ENCODE results near the gene ANKRD30B.
"Not testable (repeated sequence)": the region's sequence is repeated elsewhere in the genome, so short reads cannot be mapped to it uniquely, and the experiment has no call there.

ANKRD30B gene

DNA sequence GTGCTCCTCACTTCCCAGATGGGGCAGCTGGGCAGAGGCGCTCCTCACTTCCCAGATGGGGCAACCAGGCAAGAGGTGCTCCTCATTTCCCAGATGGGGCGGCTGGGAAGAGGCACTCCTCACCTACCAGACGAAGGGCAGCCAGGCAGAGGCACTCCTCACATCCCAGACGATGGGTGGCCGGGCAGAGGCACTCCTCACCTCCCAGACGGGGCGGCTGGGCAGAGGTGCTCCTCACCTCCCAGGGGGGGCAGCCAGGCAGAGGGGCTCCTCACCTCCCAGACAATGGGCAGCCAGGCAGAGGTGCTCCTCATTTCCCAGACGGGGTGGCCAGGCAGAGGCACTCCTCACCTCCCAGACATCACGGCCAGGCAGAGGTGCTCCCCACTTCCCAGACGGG, 110.5 kb downstream of the ANKRD30B start:
- not testable (repeated sequence) for FAIRE-seq

DNA sequence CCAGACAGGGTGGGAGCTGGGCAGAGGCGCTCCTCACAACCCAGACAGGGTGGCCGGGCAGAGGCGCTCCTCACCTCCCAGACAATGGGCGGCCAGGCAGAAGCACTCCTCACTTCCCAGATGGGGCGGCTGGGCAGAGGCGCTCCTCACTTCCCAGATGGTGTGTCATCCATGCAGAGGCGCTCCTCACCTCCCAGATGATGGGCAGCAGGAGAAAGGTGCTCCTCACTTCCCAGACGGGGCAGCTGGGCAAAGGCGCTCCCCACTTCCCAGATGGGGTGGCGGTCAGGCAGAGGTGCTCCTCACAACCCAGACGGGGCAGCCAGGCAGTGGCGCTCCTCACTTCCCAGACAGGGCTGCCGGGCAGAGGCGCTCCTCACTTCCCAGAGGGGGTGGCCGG, 112.0 kb downstream of the ANKRD30B start:
- FAIRE-seq = not testable (repeated sequence)

DNA sequence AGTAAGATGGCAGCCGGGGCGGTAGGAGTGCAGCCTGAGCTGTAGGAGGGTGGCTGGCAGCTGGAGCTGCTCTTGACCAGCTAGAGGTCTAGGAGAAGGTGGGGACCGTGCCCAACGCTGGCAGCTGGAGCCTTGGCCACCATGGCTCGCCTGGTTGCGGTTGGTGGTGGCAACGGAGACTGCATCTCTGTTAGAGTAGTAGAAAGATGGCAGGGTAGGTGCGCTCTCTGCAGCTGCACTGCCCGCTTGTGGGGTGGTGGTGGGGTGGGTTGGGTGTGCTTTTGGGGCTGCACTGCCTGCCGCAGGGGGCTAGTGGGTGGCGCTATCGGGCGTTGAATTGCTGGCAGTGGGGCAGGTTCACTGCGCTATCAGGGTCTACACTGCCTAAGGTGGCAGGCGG, 118.5 kb downstream of the ANKRD30B start:
- FAIRE-seq = not testable (repeated sequence)

DNA sequence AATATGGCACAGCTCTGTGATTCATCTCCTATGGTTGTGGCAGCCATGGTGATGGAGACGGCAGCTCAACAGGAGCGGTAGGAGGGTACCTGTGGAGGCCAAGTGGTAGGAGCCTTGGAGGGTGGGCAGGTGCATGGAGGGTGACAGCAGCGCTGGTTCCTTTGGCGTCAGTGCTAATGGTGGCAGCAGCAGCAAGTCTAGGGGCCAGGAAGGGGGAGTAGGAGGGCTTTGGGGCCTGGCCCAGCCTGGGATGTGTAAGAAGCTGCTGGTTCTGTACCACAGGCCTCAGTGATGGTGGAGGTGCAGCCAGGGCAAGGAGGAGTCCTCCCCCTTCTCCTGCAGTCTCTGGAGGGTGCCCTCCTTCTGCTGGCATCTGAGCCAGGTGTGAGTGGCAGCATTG, 120.0 kb downstream of the ANKRD30B start:
- not testable (repeated sequence) for FAIRE-seq

DNA sequence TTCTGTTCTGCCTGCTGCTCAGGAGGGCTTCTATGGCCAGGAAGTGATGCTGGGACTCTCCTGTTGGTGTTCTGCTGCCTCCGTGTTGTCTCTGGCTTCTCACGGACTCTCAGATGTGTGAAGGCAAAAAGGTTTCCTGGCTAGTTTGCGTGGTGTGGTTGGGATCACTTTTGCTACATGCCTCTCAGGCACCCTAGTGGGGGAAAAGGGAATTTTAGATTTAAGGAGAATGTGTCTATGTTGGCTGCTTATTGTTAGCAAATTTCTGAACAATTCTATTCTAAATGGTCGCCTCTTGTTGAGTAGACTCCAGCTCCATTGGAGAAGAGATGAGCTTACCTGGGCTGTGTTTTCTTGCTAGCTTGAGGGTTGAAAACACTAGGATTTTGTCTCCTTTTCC, 120.9 kb downstream of the ANKRD30B start:
- not testable (repeated sequence) for FAIRE-seq

DNA sequence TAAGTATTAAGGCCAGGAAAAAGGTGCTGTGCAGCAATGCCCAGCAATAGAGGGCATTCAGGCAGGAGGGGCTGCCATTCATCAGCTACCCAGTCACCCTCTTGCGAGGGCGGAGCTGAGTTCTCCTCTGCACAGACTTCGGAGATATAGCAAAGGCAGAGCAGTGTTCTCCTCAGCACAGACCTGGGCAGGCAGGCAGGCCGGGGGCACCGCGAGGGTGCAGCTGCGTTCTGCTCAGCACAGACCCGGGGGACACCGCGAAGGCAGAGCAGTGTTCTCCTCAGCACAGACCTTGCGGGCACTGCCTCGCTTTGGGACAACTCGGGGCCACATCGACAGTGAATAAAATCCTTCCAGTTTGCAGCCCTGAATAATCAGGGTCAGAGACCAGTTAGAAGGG, 130.9 kb downstream of the ANKRD30B start:
- not testable (repeated sequence) for FAIRE-seq

DNA sequence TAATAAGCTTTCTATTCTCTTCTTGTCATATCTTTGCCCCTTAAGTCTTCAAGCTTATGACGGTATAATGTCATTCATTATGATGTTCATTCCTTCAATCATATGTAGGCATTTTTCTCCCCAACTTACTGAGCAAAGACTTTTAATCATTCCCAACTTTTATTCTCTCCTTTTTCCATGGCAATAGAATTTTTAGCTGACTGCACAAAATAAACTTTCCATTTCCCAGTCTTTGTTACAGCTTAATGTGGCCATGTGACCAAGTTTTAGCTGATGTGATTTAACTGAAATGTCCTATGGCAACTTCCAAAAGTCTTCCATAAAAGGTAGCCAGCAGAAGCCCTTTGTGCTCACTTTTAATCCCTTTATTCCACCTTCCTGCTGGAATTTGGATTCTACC, 152.5 kb downstream of the ANKRD30B start:
- no peak for FAIRE-seq
